Chondrocyte (in vitro differentiated cells): ENCODE data around the gene TBX3. TPM values are rescaled to one million over a fixed set of nuclear protein-coding genes. Genes with fewer than 3 reads are reported as not detected.

Experiments
- DNase-seq: peaks from one replicate; pipeline ENCODE4 v3.0.0; 2021; ENCODE audit warnings: mixed read lengths, low spot score
- H3K27ac Mint-ChIP-seq: one replicate; pipeline ENCODE4 v1.8.0; 2021; ENCODE audit warnings: mild to moderate bottlenecking, moderate library complexity, mixed read lengths; ENCODE audit not compliant: unreplicated experiment
- H3K27me3 Mint-ChIP-seq: 2 replicates; pipeline ENCODE4 v1.8.0; 2021; ENCODE audit warnings: low read depth, mixed read lengths
- H3K36me3 Mint-ChIP-seq: 2 replicates; pipeline ENCODE4 v1.8.0; 2021; ENCODE audit warnings: low read depth, mixed read lengths
- H3K4me1 Mint-ChIP-seq: 2 replicates; pipeline ENCODE4 v1.8.0; 2021; ENCODE audit warnings: low read depth, mild to moderate bottlenecking, mixed read lengths
- H3K4me3 Mint-ChIP-seq: one replicate; pipeline ENCODE4 v1.8.0; 2021; ENCODE audit warnings: mild to moderate bottlenecking, moderate library complexity, mixed read lengths; ENCODE audit not compliant: unreplicated experiment
- H3K9me3 Mint-ChIP-seq: 2 replicates; pipeline ENCODE4 v1.8.0; 2021; ENCODE audit warnings: low read depth, mixed read lengths
- CTCF ChIP-seq: fragments of 200-600 bp; sonication (generic); IDR thresholded peaks from 2 replicates; pipeline ENCODE4 v1.5.0; 2021; ENCODE audit warnings: antibody characterized with exemption, mild to moderate bottlenecking, moderate library complexity
- total RNA-seq: library from RNA; stranded (reverse); gene quantifications from 3 replicates; pipeline ENCODE4 v1.2.1, GENCODE V29; 2021

The TBX3 gene
- total RNA-seq, 1 donor from 2014 or later: 2.5 TPM

GRCh38 chr12:114673169-114673833, 10.7 kb downstream of the TBX3 start:
- Mint-ChIP-seq H3K27ac (no peak overlapping the region), H3K4me1 (peaks cover 7% of the 10 kb centered on the region)

GRCh38 chr12:114672817-114673168, 11.2 kb downstream of the TBX3 start:
- Mint-ChIP-seq H3K27me3 (peaks cover 62% of the 10 kb centered on the region), H3K4me1 (peaks cover 12% of the 10 kb centered on the region), H3K9me3 (no peaks in the 10 kb centered on the region), H3K4me3 (no peak overlapping the region), H3K36me3 (peaks cover 12% of the 10 kb centered on the region), H3K27ac (no peak overlapping the region)
- no peak for TF ChIP-seq CTCF
- no peak for DNase-seq

More at GRCh38 chr12:114673169-114673833, 10.7 kb downstream of the TBX3 start:
- H3K27me3 Mint-ChIP-seq: peaks cover 58% of the 10 kb centered on the region
- DNase-seq: no peak
- H3K4me3 Mint-ChIP-seq: no peak overlapping the region
- H3K36me3 Mint-ChIP-seq: peaks cover 11% of the 10 kb centered on the region
- no peak for TF ChIP-seq CTCF
- H3K9me3 Mint-ChIP-seq: no peaks in the 10 kb centered on the region

DNA sequence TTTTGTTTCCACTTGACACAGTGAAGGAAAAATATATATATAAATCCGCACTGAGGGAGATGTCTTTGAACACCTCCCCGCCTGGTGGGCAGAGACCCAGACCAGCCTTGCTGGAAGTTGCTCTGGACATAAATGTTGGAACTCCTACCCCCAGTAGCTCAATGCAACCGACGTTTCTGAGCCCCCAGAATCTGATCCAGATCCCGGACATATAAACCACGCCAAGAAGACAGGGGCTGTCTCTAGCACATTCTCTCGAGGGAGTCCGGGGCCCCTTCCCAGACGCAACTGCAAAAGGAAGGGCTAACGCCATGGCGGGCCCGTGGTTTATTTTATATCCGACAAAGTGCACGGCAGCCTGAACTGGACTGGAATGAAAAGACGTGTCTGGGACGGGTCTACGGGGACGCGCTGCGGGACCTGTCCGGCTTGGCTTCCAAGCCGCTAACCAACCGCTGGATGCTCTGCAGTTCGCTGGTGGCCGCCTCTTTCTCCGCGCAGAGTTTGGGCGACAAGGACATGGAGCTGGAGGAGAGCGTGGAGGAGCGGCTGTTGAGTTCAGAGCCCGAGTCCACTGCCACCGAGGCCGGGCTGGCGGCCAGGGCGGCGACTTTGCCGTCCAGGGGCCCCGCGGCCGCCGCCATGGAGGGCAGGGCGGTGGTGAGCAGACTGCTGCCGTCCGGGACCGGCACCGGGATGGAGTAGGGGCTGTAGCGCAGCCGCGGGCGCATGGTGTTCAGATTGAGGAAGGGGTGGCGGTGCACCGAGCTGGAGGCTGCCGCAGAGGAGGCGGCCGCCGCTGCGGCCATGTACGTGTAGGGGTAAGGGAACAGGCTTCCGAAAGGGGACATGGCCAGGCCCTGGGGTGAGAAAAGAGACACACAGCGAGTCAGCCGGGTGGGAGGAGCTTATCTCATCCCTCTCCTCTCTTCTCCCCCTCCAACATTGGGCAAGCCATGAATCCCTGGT, 12.2 kb downstream of the TBX3 start:
- DNase-seq: no peak
- Mint-ChIP-seq H3K4me3 (no peak overlapping the region), H3K27ac (no peak overlapping the region), H3K27me3 (peaks cover 69% of the 10 kb centered on the region), H3K9me3 (no peaks in the 10 kb centered on the region), H3K36me3 (peaks cover 10% of the 10 kb centered on the region), H3K4me1 (peaks cover 16% of the 10 kb centered on the region)
- no peak for TF ChIP-seq CTCF

- H3K27me3 Mint-ChIP-seq: peaks cover 66% of the 10 kb centered on the region
- no peak overlapping the region for H3K27ac Mint-ChIP-seq
- peaks cover 19% of the 10 kb centered on the region for H3K4me1 Mint-ChIP-seq
- peaks cover 8% of the 10 kb centered on the region for H3K36me3 Mint-ChIP-seq
- DNase-seq: no peak
- H3K4me3 Mint-ChIP-seq: no peak overlapping the region
- no peak for TF ChIP-seq CTCF
- H3K9me3 Mint-ChIP-seq: no peaks in the 10 kb centered on the region
Observed at GRCh38 chr12:114671066-114671442, 12.9 kb downstream of the TBX3 start.

DNA sequence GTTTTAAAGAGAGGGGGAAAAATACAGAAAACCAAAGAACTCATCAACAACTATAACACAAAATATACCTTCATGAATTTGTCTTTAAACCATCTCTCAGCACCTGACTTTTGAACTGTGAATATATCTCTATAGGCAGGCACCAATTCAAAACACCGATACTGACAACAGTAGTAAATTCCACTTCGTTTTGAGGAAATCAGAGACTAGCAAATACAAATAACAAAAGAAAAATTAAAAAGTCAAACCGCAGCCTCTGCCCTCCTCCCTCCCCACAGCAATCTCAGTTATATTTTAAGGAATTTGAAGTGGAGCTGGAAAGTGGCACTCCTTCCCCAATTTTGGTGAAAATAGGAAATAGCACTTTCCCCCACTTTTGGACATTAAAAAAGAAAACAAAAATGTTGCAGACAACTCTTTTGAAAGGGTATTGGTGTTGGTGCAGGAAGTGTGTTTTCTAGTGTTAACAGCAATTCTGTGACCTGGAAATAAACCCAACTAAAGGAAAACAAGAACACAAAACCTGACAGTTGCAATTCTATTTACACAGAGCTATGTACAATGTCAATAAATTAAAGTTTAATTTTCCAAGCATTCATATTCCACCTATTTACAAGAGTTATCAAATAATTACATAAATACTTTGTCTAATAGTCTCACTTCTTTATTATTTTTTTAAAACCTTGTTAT, 13.5 kb downstream of the TBX3 start:
- Mint-ChIP-seq H3K36me3 (peaks cover 8% of the 10 kb centered on the region), H3K27me3 (peaks cover 68% of the 10 kb centered on the region), H3K4me1 (peaks cover 25% of the 10 kb centered on the region)

More for the DNA sequence above, 13.5 kb downstream of the TBX3 start:
- no peak for TF ChIP-seq CTCF
- Mint-ChIP-seq H3K27ac (no peak overlapping the region), H3K9me3 (no peaks in the 10 kb centered on the region), H3K4me3 (no peak overlapping the region)
- DNase-seq: no peak
